Measurements from ENCODE around the gene RBM23.
"Not testable (repeated sequence)": the region's sequence is repeated elsewhere in the genome, so short reads cannot be mapped to it uniquely, and the experiment has no call there.

The RBM23 gene

GRCh38 chr14:22865424-22866405, 53.2 kb downstream of the RBM23 start:
- DNase-seq (ENCODE audit: low read depth in 2 of 2) = no peak

GRCh38 chr14:22864979-22865378, 54.0 kb downstream of the RBM23 start:
- no peak for DNase-seq (ENCODE audit: low read depth in 2 of 2)

- DNase-seq (ENCODE audit: low read depth in 2 of 2) = no peak
Observed at GRCh38 chr14:22861651-22862050, 57.3 kb downstream of the RBM23 start.

- DNase-seq (ENCODE audit: low read depth in 2 of 2) = not testable (repeated sequence)
Observed at GRCh38 chr14:22860377-22860776, 58.6 kb downstream of the RBM23 start.

GRCh38 chr14:22856428-22856827, 62.5 kb downstream of the RBM23 start:
- no peak for DNase-seq (ENCODE audit: low read depth in 2 of 2)

- DNase-seq (ENCODE audit: low read depth in 2 of 2) = no peak
Observed at GRCh38 chr14:22854963-22855724, 63.8 kb downstream of the RBM23 start.

- not testable (repeated sequence) for DNase-seq (ENCODE audit: low read depth in 2 of 2)
Observed at GRCh38 chr14:22854296-22854695, 64.7 kb downstream of the RBM23 start.

GRCh38 chr14:22852940-22853767, 65.8 kb downstream of the RBM23 start:
- DNase-seq (ENCODE audit: low read depth in 2 of 2) = peak; percentile 93 to 97

GRCh38 chr14:22852599-22852939, 66.4 kb downstream of the RBM23 start:
- no peak for DNase-seq (ENCODE audit: low read depth in 2 of 2)

GRCh38 chr14:22852178-22852577, 66.8 kb downstream of the RBM23 start:
- not testable (repeated sequence) for DNase-seq (ENCODE audit: low read depth in 2 of 2)

GRCh38 chr14:22850944-22851764, 67.8 kb downstream of the RBM23 start:
- DNase-seq (ENCODE audit: low read depth in 2 of 2) = no peak

- no peak for DNase-seq (ENCODE audit: low read depth in 2 of 2)
Observed at GRCh38 chr14:22849212-22849819, 69.6 kb downstream of the RBM23 start.

- DNase-seq (ENCODE audit: low read depth in 2 of 2) = no peak
Observed at GRCh38 chr14:22848351-22849164, 70.4 kb downstream of the RBM23 start.

GRCh38 chr14:22847661-22848341, 71.1 kb downstream of the RBM23 start:
- no peak for DNase-seq (ENCODE audit: low read depth in 2 of 2)

GRCh38 chr14:22846811-22847307, 72.1 kb downstream of the RBM23 start:
- no peak for DNase-seq (ENCODE audit: low read depth in 2 of 2)

GRCh38 chr14:22845821-22846625, 72.9 kb downstream of the RBM23 start:
- DNase-seq (ENCODE audit: low read depth in 2 of 2) = no peak

- DNase-seq (ENCODE audit: low read depth in 2 of 2) = no peak
Observed at GRCh38 chr14:22845103-22845394, 73.9 kb downstream of the RBM23 start.
